SKM-1 (cell line): ENCODE measurements around the gene ABHD4.
"Not testable (repeated sequence)": the region's sequence is repeated elsewhere in the genome, so short reads cannot be mapped to it uniquely, and the experiment has no call there.

ENCODE experiments used
- DNase-seq: peaks from one replicate; lab custom pipeline; 2025; ENCODE audit not compliant: unreplicated experiment; lab: John Stamatoyannopoulos, UW

Gene ABHD4

DNA sequence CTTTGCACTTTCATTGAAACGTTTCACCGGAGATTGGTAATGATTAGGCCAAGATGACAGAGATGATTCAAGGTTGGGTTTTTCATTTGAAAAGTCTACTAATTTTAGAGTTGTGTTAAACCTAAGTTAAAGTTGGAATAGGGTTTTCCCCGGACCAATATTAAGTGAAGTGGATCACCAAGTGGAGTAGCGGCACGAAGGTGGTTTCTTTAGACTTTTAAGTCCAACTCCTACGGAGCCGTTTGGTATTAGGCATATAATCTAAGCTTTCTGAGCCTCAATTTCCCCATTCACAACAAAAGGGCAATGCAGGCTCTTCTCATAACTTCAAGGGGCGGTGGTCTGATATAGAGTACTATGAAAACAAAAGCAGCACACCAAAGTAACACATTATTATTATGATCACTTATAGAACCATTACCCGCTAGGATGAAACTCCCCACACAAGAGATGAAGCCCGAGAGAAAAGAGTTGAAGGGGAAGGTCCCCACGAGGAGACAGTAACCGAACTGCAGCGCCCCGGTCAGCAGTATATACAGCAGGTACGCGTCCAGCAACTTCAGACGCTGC lies 9.5 kb upstream of the ABHD4 start:
- no peak for DNase-seq

DNA sequence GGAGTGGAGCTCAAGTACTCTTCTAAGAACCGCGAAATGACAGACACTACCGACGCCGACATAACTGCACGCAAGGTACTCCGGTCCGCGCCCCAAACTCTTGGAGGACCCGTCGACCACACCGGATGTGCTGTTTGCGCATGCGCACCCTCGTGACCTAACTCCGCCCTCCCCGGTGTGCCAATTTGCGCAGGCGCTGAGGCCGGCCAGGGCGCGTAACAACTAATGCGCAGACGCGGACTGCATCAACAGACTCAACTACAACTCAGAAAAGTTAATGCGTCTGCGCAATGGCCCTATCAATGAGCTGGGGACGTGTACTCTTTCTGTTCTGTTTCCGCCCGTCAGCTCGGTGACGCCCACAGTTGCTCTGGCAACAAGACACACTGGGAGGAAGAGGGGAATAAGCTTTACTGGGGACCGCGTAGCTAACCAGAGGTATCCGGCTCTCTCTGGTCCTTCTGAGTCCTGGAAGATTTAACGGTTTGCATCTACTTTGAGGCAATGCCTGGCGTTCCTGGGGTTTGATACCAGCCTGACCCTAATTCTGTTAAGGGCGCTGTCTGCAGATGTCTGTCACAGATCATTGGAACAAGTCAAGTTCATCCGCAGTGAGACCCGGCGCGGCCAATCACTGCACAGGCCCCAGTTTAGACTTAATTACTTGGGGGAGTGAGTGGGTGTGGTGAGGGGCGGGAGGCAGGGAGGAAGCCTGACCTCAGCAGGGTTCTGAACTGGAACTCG lies 8.8 kb upstream of the ABHD4 start, which contains the start of gene DAD1:
Gene DAD1 (minus strand): TSS at position 129 of the 744 bp plus-strand sequence. CDS start 67 bp downstream, at position 62.
- DNase-seq = peak; percentile 92

DNA sequence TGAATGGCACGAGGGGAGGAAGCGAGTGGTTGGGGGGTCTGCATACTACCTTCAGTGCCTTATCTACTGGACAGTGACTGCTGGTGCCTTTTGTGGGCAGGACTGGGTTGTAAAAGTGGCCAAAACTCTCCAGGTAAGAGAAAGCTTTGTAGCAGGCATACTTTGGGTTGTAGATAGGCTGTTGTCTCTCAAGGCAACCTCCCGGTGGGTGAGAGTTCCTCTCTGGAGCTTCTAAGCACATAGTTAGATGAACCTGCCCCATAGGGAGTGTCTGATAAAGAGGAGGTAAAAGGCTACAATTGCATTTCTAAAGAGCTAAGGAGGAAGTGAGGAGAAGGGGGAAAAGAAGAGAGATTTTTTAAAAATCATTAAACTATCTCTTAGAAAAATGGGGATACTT lies 4.9 kb upstream of the ABHD4 start:
- DNase-seq = no peak

DNA sequence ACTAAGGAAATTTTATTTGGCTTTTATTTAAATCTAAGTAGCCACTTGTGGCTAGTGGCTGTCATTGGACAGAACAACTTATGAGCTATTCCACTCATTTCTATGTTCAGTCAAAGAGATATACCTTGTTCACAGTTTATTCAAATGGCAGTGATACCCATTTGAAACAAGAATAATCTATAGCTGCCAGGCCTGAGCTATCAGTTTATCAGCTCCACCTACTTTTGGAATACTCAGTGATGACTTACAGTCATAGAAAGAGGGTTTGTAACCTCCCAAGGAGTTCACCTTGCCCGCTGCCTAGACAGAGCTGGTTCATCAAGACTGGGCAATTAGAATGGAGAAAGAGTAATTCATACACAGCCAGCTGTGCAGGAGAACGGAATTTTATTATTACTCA lies 4.5 kb upstream of the ABHD4 start:
- no peak for DNase-seq

DNA sequence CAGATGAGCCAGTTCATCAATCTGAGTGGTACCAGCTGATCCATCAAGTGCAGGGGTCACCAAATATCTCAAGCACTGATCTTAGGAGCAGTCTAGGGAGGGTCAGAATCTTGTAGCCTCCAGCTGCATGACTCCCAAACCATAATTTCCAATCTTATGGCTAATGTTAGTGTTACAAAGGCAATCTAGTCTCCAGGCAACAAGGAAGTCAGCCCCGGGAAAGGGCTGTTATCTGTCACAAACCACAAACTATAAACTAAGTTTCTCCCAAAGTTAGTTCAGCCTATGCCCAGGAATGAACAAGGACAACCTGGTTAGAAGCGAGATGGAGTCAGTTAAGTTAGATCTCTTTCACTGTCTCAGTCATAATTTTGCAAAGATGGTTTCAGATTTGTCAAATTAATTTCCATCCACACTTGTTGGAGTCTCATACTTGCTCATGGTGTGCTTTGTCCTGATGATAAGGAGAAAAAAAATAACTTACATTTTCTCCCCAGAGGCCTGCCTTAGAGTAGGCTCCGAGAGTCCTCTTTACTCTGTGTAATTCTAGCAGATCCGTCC lies 3.9 kb upstream of the ABHD4 start:
- DNase-seq = no peak

DNA sequence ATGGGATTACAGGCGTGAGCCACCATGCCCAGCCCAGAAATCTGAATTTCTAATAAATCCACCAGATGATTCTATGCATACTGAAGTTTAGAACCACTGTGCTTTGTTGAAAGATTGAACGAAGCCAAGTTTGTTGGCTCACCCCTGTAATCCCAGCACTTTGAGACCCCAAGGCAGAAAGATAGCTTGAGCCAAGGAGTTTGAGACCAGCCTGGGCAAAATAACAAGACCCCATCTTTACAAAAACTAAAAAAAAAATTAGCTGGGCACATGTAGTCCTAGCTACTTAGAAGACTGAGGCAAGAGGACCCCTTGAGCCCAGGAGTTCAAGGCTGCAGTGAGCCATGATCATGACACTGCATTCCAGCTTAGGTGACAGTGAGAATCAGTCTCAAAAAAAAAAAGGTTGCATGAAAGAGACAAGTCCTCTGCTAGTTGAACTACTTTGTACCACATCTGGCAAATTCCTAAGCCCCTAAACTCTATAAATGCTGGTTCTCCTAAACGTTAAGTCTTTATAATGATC lies 1.7 kb upstream of the ABHD4 start:
- DNase-seq = no peak

DNA sequence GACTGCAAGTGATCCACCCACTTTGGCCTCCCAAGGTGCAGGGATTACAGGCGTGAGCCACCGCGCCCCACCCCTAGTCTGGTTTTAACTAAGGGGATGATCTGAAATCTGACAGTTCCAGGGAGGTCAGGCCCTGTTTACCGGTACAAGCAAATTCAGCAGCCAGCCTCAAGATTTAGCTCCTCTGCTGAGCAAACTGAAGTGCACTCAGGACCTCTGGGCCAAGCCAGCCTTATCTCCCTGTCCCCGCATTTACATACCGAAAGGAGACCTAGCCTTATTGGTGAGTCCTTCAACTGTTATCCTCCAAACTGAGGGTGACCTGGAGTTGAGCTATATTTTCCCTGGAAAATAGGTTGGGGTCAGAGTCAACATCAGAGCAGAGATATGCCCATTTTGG lies 835 bp upstream of the ABHD4 start:
- DNase-seq = no peak

DNA sequence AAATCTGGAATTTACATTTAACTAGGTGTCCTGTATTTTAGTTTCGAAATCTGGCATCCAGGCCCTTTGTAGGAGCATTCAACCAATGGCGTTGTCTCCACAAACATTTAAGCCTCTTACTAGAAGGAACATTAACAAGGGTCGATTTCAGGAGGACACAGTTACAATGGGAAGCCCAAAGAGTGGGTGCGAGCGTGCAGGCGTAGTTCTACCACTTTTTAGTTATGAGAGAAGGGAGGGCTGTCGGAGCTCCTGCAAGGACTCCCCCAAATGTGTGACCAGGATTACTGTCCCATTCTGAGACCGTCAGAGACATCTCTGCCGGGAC lies 365 bp upstream of the ABHD4 start:
- DNase-seq = no peak

DNA sequence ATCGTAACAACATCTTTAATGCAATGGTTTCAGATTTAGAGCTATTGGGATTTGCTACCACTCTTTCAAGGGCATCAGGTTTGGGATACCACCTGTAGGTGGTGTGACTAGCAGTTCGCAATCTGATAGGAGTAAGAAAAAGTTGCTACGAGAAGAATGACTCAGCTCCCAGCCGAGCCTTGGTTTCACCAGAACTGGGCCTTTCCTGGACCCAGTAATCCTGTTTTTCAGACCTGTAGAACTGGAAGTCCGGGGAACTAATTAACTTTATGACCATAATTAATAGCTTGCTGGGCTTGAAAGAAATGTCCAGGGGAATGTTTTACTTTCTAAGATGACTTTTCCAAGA lies 770 bp downstream of the ABHD4 start:
- no peak for DNase-seq

DNA sequence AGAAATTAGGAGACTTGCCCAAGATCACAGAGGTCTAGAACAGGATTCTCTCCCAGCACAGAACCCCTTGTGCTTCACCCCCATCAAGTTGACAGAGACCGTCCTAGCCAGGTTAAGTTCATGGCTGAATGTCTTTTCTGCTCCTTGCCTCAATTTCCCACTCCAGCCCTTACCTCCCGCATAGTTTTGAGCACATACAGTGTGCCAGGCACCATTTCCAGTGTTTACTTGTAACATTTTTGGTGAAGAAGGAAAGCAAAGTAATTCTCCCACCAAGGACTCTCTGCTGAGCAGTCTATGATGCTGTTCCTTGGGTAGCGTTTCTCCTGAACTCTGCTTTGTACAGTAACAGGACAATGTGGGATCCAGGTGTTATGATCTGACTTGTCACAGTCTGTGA lies 1.2 kb downstream of the ABHD4 start:
- DNase-seq = no peak

DNA sequence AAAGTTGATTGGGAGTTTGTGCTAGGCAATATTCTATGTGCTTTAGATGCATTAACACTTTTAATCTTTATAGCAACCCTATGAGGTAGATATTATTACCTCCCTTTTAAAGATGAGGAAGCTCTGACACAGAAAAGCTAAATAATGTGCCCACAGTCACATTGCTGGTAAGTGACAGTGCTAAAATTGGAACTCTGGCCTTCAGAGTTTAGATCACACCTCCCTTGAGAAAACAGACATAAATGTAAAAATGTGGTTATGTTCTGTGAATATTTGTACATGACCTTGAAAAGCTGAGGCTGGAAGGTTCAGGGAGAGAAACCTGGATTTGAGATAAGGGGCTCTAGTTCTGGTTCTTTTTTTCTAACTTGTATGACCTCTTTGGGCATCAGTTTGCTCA lies 1.9 kb downstream of the ABHD4 start:
- DNase-seq = no peak

DNA sequence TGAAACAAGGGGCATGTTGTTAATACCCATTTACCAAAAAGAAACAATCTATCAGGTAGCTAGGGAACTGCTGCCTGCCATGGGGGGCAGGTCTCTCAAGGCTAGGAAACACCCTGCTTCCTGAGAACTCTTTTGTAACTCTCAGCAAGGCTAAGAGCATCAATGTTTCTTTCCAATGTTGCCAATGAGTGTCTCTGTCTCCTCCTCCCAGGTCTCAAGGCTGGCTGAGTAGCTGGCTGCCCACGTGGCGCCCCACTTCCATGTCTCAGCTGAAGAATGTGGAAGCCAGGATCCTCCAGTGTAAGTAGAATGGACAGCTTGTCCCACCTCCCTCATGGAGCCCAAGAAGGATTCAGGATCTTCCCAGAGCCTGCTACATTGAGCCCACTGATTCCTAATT lies 3.4 kb downstream of the ABHD4 start:
- DNase-seq = no peak

DNA sequence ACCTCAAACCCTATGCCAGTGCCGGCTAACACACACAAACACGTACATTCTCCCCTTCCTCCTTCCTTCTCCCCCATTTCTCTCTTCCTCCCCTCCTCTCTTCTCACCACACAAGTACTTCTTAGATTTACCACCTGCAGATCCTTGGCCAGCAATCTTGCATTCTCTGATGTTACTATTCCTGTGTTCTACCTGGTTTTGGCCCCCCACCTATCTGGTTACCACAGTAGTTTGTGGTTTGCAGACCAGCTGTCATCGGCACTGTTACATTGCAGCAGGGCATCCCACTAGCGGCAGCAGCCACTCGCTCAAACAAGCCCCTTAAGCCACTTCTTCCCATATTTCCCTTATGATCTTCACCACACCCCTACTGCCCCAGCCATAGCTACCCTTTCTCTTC lies 3.9 kb downstream of the ABHD4 start:
- DNase-seq = no peak

DNA sequence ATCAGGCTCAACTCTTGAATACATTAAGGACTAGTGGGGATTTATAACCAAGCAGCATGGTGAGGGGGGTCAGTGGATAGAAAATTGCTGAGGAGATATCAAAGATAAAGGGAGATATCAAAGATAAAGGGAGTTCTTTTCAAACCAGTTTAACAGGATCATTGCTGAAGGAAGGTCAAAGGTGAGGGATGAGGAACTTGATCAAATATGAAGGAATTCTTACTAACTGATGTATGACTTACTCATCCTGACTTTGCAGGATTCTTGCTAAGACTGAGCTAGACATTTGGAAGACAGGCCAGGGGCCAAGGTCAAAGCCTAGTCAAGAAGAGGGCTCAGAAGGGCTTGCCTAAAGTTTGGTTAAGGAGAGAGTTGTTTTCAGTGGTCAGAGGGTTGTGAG lies 4.8 kb downstream of the ABHD4 start:
- no peak for DNase-seq

DNA sequence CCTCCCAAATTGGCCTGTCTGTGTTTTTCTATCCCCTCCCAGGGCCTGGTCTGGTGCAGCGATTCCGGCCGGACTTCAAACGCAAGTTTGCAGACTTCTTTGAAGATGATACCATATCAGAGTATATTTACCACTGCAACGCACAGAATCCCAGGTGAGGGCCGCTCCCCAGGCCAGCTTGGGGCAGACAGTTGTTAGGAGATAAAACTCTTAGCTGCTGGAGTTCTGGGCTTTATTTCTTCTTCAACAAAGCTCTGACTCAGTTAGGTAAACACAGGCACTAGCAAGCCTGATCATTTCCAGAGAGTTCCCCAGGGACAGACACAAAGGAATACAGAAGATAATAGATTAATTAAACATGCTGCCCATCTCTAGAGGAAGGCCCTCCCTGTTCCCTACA lies 8.3 kb downstream of the ABHD4 start:
- no peak for DNase-seq

DNA sequence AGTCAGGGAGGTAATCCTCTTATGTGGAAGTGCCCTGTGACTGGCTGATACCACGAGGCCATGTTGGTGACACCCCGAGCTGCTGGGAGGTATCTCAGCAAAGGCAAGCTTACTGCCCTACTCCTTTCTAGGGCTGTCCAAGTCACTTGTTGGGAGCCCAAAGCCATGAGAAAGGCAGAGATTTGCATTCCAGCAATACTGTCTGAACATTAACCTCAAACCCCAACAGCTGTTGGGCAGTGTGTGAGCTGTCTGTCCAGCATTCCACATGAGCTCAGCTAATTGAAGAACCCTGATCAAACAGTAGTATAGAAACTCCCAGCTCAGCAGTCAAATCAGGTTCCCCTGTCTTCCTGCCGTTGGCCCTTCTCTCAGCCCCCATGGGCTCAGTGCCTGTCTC lies 9.2 kb downstream of the ABHD4 start:
- no peak for DNase-seq

DNA sequence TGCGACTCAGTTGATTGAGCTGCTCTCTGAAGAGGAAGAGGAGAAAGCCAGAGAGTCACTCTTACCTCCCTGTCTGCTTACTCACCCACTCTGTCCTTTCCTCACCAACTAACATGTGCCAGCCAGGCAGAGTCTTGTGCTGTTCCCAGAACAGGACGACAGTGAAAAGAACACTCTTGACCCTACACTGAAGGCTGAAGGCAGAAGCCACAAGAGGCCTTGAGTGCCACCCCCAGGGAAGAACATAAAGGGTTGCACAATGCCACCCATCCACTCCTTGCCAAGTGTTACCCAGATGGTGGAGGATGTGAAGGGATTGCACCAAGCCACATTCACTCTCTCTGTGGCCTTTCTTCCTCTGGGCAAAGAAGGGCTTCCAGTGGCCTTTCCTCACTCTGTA lies 12.8 kb downstream of the ABHD4 start:
- no peak for DNase-seq

DNA sequence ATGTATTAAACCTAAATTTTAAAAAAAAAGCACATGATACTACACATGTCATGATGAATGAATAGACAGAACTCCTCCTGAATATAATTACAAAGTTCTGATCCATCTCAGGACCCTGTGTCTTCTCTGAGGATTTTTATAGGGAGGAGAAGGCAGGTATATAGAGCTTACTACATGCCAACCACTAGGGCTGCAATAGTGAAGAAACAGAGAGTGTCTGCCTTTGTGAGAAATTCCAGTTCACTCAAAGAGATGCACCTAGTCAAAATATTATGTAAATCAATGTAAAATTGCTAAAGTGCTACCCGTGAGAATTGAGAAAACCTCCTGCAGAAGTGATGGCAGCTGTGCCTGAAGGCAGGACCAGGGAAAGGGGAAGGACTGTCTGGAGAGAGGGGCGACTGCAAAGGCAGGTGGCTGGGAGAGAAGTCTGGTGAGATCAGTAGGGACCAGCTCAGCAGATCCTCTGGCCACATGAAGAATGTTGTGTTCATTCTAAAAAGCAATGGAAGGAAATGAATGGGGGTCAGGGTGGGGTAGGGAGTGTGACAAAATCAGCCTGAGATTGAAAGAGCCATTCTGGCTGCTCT lies 15.1 kb downstream of the ABHD4 start:
- DNase-seq = no peak

DNA sequence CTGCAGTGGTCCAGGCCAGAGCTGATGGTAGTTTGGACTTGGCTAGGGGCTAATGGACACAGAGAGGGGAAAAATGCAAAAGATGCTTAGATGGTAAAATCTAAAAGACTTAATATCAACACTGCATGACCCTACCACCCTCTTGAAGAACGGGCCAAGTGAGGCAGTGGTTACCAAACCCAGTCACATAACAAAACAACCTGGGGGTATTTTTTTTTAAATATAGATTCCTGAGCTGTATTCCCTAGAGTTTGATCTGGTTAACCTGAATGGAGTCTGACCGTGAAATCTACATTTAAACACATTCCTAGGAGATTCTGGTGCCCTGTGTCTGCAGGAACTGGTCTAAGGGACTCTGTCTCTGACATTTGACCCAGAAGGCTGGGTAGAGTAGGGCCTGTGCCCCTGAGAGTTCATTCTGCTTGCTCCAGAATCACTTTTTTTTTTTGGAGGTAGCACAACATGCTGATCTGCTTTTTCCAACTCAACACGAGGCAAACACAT lies 15.7 kb downstream of the ABHD4 start:
- DNase-seq = no peak

DNA sequence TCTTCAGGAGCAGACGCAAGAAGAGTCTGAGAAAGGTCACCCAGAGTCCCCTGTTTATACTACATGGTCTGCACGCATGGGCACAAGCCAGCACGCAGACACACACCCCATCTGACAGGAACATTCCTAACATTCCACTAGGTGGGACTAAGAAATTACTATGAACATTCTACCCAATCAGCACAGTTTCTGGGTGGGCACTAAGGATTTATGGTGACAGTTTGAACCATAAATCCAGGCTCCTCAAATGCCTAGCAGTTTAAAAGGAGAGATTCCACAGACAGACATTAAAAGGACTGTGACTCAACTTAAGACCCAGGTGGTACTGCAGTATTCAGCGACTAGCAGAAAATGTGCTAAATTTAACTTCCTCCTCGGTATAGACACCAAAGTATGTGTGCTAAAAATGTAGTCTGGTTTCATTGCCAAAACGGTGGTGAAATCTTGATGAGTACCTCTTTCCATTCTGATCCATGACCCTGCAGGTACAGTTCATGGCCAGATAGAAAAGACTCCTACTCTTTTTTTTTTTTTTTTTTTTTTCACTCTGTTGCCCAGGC lies 16.2 kb downstream of the ABHD4 start:
- DNase-seq = no peak

DNA sequence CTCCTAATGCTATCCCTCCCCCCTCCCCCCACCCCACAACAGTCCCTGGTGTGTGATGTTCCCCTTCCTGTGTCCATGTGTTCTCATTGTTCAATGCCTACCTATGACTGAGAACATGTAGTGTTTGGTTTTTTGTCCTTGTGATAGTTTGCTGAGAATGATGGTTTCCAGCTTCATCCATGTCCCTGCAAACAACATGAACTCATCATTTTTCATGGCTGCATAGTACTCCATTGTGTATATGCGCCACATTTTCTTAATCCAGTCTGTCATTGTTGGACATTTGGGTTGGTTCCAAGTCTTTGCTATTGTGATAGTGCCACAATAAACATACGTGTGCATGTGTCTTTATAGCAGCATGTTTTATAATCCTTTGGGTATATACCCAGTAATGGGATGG lies 17.7 kb downstream of the ABHD4 start:
- DNase-seq = not testable (repeated sequence)

DNA sequence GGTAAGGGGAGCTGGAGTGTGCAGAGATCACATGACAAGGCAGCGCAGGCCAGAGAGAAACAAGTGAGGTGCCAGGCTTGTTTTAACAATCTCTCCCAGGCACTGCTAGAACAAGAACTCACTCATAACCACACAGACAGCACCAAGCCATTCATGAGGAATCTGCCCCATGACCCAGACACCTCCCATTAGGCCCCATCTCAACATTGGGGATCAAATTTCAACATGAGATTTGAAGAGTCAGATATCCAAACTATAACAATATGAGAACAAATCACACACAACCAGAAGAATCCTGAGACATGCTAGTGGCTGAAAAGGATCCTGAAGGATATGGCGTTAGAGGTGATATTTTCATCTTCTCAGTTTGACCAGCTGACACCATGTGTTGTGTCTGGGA lies 24.2 kb downstream of the ABHD4 start:
- DNase-seq = no peak
